Cardiac fibroblast (primary cell): ENCODE data around the gene AP1G1.

Experiments used
- DNase-seq, 2 donors: peaks; one replicate each; pipeline versions ENCODE4 v3.0.0 to v3.0.0-alpha.2; 2010; ENCODE audit warnings: low read depth in 2 of 2
- H3K4me3 ChIP-seq, 2 donors: replicated peaks in 1 of 2; 1 replicate in 1 of 2; 2 replicates in 1 of 2; pipeline ENCODE4 v1.5.1; 2011; ENCODE audit warnings: low read depth in 2 of 2, low read length in 2 of 2, mild to moderate bottlenecking in 2 of 2, moderate library complexity in 1 of 2
- CTCF ChIP-seq: IDR thresholded peaks from one replicate; pipeline ENCODE4 v1.5.1; 2011; ENCODE audit warnings: low read depth, mild to moderate bottlenecking, low read length, inconsistent platforms

The AP1G1 gene

GRCh38 chr16:71737501-71737900 is 71.1 kb downstream of the AP1G1 start:
- no peak for DNase-seq
- no peak for TF ChIP-seq CTCF
- no peak overlapping the region for H3K4me3 ChIP-seq

- TF ChIP-seq CTCF = no peak
- DNase-seq = no peak
- H3K4me3 ChIP-seq = no peak overlapping the region
Measured at GRCh38 chr16:71734511-71734910, 74.1 kb downstream of the AP1G1 start.

- DNase-seq = no peak
- TF ChIP-seq CTCF = no peak
- no peak overlapping the region for H3K4me3 ChIP-seq
Measured at GRCh38 chr16:71732587-71732986, 76.0 kb downstream of the AP1G1 start.

- no peak for TF ChIP-seq CTCF
Measured at GRCh38 chr16:71727551-71728324, 80.9 kb downstream of the AP1G1 start.

GRCh38 chr16:71726476-71727315 is 81.9 kb downstream of the AP1G1 start:
- no peak for TF ChIP-seq CTCF
- H3K4me3 ChIP-seq = no peak overlapping the region
- DNase-seq = peak in 1 of 2 donors; percentile 10

More at GRCh38 chr16:71727551-71728324, 80.9 kb downstream of the AP1G1 start:
- DNase-seq = no peak
- no peak overlapping the region for H3K4me3 ChIP-seq

GRCh38 chr16:71724320-71724751 is 84.3 kb downstream of the AP1G1 start, which contains the start of gene PHLPP2:
PHLPP2 (minus strand) TSS chr16:71724701; CDS start chr16:71714795, 9,906 bp downstream.
- peak within 1 kb of the TSS; percentile 50 to 79 for H3K4me3 ChIP-seq
- TF ChIP-seq CTCF = no peak
- DNase-seq = no peak
